DMS114 treated with DMSO at 0.1 percent for 48 hours (cell line): ENCODE results near the gene SPN.
"Not testable (repeated sequence)": the region's sequence is repeated elsewhere in the genome, so short reads cannot be mapped to it uniquely, and the experiment has no call there.

ENCODE experiments used
- DNase-seq: peaks from one replicate; lab custom pipeline; 2025; ENCODE audit not compliant: unreplicated experiment; lab: John Stamatoyannopoulos, UW

SPN gene

DNA sequence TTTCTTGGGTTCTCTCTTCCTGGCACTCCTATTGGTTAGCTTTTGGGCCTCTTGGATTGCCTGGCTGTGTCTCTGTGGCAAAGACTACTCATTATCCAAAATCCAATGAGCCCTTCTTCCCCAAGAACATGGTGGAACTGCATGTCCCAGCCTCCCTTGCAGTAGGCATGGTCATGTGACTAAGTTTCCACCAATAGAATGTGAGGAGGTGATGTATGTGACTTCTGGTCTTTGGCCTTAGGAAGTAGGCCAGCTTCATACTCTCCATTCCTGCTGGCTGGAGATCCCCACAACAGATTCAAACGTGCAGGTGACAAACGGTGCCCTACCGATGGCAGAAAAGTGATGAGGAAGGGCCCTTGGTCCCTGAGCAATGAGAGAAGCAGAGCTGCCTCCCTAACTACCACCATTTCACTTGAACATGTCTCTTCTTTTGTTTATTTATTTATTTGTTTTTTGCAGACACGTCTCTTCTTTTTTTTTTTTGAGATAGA, 17.3 kb upstream of the SPN start:
- DNase-seq: peak; percentile 13

DNA sequence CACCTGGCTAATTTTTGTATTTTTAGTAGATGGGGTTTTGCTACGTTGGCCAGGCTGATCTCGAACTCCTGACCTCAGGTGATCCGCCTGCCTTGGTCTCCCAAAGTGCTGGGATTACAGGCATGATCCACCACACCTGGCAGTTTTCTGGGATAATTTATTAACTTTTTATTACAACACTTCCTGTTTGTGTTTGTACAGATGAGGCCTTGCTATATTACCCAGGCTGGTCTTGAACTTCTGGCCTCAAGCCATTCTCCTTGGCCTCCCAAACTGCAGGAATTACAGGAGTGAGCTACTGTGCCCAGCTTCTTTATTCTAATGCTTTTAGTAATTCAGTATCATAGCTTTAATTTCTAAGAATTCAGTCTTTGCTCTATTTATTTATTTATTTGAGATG, 16.1 kb upstream of the SPN start:
- DNase-seq: no peak

DNA sequence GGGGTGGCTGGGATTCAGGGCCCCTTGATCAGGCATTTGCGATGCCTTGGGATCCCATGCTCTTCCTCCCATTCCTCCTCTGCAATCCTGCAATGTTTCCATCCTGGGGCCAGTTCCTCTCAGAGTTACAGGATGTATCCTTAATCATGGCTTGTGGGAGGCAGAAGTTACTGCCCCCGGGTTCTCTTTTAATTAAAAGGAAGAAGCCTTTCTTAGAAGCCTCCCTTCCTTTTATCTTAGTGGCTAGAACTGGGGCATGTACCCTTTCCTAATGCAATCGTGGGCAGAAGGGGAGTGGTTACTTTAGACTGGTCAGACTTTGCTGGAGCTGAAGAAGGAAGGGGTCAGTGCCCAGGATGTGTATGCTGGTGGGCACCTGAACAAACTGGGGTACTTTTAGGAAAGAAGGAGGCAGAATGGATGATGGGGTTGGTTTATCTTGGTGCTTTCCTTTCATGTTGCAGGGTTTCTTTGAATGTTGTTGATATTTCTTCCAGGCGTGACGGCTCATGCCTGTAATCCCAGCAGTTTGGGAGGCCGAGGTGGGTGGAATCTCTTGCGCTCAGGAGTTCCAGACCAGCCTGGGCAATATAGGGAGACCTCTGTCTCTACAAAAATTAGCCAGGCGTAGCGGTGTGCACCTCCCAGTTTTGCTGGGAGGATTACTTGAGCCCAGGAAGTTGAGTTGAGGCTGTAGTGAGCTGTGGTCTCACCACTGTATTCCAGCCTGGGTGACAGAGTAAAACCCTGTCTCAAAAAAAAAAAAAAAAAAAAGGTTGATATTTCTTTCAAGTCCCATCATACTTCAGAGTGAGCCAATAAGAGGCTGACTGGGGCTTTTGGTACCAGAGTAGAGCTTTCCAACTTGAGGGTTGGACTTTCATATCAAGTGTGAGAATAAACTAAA, 13.2 kb upstream of the SPN start:
- no peak for DNase-seq

DNA sequence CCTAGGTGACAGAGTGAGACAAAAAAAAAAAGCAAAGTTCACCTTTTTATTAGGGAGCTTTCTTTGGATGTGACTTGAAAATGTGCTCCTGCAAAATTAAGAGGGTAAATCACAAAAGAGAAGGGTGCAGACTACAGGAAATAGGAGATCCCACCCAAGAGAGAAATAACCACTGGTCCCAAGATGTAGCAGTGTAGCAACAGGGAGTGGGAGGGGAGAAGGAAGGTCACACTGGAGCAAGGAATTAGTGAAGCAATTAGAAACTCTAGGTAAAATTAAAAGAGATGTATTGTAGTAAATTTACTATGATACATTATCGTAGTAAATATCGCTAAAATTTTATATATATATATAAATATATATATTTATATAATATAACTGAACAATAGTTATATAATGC, 12.3 kb upstream of the SPN start:
- DNase-seq: no peak

DNA sequence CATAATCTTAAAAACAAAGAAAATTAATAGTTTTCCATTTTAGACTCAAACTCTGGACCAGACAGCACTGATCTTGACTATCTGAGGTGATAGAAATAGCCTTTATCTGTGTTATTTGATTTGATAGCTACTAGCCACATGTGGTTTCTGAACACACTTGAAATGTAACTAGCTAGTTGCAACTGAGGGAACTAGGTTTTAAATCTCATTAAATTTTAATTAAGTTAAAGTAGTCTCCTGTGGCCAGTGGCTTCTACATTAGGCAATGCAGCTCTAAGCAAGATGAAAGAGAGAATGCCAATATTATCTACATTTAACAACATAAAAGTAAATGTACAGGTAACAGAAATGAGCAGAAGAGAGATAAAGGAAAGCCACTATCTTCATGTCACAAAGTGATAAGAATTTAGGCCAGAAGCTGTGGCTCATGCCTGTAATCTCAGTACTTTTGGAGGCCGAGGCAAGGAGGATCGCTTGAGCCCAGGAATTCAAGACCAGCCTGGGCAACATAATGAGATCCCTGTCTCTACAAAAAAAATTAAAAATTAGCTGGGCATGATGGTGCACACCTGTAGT, 11.2 kb upstream of the SPN start:
- DNase-seq: no peak

DNA sequence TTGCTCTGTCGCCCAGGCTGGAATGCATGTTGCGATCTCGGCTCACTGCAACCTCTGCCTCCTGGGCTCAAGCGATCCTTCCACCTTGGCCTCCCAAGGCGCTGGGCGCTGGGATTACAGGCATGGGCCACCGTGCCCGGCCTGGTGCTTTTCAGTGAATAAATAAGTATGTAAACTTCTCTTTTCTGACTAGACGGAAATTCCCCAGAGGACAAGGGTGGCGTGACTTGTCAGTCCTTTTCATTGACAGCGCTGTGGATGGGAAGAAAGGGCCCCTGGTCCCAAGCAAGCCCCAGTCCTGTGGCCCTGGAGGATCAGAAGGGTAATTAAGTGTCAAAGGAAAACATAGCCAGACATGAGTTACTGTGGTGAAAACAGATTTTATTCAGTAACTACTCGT, 9.6 kb upstream of the SPN start:
- DNase-seq: no peak

DNA sequence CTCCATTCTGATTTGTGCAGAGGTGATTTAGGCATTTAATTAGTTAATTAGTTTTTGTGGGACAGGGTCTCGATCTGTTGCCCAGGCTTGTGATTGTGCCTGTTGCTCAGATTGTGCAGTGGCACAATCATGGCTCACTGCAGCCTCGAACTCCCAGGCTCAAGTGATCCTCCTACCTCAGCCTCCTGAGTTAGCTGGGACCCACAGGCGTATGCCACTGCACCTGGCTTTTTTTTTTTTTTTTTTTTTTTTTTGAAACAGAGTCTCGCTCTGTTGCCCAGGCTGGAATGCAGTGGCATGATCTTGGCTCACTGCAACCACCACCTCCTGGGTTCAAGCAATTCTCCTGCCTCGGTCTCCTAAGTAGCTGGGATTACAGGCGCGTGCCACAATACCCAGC, 9.2 kb upstream of the SPN start:
- not testable (repeated sequence) for DNase-seq

DNA sequence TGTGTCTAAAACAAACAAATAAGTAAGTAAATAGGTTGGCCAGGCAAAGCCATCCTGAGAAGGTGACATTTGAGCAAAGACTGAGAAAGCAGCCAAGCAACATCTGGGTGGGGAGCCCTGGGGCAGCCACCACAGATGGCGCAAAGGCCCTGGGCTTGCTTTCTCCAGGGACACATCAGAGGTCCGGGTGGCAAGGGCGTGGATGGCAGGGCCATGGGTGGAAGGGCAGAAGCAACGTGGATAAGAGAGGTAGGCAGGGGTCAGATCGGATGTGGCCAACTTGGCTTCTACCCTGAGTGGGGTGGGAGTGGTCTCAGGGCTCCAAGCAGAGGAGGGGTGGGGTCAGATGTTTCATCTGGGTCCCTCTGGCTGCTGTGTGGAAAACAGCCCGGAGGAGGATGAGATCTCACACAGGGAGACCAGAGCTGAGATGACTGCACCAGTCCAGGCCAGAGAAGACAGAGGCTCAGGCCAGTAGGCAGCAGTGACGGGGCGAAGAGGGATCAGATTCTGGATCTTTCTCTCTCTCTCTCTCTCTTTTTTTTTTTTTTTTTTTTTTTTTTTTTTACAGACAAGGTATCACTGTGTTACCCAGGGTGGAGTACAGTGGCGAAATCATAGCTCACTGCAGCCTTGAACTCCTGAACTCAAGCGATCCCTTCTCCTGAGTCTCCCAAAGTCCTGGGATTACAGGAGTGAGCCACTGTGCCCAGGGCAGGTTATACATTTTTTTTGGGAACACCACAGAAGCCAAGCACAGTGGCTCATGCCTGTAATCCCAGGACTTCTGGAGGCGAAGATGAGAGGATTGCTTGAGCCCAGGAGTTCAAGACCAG, 6.1 kb upstream of the SPN start:
- no peak for DNase-seq

DNA sequence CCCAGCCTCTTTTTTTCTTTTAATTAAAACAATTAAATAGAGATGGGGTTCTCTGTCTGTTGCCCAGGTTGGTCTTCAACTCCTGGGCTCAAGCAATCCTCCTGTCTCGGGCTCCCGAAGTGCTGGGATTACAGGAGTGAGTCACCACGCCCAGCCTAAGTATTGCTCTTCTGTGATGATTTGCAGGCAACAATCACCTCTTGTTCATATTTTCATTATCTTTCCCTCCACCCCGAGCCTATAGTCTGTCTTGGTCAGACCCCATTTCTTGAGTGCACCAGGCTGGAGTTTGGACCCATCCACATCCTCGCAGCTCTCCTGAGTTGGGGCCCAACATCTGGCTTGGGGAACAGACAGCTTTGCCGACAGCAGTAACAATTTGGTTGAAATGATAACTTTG, 4.3 kb upstream of the SPN start:
- no peak for DNase-seq

DNA sequence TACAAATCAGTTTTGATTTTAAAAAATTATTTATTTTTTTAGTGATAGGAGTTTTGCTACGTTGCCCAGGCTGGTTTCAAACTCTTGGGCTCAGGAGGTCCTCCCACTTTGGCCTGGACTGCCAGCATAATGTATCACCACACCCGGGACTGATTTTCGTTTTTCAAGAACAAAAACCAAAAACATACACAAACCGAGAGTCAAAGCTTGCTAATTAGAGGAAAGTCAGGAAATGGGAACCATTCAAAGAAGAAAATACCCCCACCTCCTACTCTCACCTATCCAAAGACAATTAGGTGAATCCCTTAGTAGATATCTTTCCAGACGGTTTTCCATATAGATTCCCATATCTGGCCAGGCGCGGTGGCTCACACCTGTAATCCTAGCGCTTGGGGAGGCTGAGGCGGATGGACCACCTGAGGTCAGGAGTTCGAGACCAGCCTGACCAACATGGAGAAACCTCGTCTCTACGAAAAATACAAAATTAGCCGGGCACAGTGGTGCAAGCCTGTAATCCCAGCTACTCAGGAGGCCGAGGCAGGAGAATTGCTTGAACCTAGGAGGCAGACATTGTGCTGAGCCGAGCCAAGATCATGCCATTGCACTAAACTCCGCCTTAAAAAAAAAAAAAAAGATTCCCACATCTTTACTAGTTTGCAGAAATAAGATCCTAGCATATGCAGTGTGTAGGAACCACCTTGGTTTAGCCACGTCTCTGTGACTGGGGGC, 883 bp upstream of the SPN start:
- DNase-seq: no peak

DNA sequence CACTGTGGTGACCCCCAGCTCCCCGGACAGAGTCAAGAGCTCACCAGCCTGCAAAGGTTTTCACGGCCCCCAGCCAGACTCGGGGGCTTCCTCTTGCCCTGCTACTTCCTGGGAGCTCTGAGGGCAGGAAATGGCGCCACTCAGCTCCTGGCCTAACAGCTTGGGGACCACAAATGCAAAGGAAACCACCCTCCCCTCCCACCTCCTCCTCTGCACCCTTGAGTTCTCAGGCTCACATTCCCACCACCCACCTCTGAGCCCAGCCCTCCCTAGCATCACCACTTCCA, 375 bp upstream of the SPN start:
- no peak for DNase-seq

DNA sequence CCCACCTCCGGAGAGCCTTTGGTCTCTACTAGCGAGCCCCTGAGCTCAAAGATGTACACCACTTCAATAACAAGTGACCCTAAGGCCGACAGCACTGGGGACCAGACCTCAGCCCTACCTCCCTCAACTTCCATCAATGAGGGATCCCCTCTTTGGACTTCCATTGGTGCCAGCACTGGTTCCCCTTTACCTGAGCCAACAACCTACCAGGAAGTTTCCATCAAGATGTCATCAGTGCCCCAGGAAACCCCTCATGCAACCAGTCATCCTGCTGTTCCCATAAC, 702 bp downstream of the SPN start:
- no peak for DNase-seq

DNA sequence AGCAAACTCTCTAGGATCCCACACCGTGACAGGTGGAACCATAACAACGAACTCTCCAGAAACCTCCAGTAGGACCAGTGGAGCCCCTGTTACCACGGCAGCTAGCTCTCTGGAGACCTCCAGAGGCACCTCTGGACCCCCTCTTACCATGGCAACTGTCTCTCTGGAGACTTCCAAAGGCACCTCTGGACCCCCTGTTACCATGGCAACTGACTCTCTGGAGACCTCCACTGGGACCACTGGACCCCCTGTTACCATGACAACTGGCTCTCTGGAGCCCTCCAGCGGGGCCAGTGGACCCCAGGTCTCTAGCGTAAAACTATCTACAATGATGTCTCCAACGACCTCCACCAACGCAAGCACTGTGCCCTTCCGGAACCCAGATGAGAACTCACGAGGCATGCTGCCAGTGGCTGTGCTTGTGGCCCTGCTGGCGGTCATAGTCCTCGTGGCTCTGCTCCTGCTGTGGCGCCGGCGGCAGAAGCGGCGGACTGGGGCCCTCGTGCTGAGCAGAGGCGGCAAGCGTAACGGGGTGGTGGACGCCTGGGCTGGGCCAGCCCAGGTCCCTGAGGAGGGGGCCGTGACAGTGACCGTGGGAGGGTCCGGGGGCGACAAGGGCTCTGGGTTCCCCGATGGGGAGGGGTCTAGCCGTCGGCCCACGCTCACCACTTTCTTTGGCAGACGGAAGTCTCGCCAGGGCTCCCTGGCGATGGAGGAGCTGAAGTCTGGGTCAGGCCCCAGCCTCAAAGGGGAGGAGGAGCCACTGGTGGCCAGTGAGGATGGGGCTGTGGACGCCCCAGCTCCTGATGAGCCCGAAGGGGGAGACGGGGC, 1.3 kb downstream of the SPN start:
- DNase-seq: no peak

DNA sequence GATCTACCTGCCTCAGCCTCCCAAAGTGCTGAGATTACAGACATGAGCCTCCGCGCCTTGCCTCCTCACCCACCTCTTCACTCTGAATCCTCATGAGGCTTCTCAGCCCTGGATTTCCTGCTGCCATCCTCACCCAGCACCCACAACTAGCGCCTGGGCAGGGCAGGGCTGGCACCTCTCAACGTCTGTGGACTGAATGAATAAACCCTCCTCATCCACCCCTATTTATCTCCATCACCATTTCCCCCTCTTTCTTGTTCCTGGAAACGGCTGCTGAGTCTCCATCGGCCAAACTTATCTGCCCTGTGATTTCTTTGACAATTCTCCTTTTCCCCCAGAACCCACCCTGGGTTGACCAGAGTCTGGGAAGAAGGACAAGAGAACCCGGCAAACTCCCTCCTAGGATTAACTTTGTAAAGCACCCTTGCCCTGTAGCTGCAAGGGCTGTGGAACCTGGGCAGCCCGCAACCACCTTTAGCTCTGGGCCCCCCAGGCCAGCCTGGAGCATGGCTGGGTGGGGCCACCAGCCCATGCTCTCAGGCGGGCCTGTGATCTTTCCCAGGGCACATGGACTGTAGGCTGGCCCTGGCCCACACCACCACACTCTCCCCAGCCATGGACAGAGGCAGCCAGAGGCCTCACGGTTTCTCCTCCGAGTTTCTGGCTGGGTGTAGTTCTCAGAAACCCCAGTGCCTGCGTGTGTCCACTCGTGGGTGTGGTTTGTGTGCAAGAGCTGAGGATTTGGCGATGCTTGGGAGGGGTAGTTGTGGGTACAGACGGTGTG, 2.4 kb downstream of the SPN start:
- DNase-seq: no peak

DNA sequence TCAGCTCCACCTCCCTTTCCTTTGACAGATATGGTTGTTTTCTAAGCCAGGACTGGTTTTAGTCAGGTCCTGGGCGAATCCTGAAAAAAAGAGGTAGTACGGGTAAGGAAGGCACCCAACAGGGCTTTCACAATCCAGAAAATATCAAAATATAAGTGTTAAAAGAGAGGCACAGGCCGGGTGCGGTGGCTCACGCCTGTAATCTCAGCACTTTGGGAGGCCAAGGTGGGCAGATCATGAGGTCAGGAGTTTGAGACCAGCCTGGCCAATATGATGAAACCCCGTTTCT, 4.2 kb downstream of the SPN start:
- not testable (repeated sequence) for DNase-seq

DNA sequence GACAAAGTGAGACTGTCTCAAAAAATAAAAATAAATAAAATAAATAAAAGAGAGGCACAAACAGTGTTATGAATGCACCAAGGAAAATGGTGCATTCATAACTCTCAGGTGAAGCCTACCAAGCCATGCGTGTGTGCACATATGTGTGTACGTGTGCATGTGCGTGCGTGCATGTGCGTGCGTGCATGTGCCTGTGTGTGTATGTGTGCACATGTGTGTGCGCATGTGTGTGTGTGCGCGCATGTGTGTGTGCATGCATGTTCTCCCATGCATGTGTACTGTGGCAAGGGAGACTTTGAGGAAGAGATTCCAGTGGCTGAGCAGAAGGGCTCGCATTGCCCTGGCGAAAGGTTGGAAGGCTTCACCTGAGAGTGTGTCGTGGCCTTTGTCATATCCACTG, 4.7 kb downstream of the SPN start:
- no peak for DNase-seq

DNA sequence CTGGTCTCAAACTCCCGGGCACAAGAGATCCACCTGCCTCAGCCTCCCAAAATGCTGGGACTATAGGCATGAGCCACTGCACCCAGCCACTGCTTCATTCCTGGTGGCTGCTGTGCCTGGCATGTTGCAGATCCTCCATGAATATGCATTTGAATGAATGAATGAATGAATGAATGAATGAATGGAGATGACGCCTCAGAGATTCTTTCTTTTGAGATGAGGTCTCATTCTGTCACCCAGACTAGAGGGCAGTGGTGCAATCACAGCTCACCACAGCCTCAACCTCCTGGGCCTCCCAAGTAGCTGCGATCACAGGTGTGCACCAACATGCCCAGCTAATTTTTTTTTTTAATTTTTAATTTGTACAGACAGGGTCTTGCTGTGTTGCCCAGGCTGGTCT, 5.2 kb downstream of the SPN start:
- DNase-seq: no peak

DNA sequence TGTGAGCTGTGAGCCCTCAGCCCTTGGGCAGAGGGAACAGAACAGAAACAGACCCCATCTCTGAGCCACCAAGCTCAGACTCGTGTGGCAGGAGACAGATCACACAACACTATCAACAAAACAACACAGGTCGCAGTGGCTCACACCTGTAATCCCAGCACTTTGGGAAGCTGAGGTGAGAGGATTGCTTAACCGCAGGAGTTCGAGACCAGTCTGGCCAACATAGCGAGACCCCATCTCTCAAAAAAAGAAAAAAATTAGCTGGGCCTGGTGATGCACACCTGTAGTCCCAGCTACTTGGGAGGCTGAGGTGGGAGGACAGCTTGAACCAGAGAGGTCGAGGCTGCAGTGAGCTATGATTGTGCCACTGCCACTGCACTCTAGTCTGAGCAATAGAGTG, 10.5 kb downstream of the SPN start:
- no peak for DNase-seq

DNA sequence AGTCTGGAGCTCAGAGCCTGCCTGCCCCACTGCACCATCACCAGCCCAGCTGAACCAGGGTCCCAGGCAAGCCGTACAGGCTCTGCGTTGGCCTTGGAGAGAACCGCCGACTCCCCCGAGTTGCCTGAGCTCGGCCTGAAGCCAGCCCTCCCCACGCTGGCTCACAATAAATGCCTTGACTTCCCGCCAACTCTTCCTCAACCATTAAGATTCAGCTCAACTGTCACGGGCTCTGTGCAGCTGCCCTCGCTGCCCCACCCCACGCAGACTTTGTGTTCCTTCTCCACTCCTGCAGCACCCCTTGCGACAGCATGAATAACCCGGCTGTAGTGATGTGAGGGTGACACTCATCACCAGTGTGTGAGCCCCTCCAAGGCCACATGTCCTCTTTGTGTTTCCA, 11.1 kb downstream of the SPN start:
- DNase-seq: no peak
